ENCODE measurements around the gene C16orf82. TPM values are rescaled to one million over a fixed set of nuclear protein-coding genes. Genes with fewer than 3 reads are reported as not detected.
"Not testable (repeated sequence)": the region's sequence is repeated elsewhere in the genome, so short reads cannot be mapped to it uniquely, and the experiment has no call there.

C16orf82 gene
- not detected for polyA plus RNA-seq (ENCODE audit: insufficient read length)

DNA sequence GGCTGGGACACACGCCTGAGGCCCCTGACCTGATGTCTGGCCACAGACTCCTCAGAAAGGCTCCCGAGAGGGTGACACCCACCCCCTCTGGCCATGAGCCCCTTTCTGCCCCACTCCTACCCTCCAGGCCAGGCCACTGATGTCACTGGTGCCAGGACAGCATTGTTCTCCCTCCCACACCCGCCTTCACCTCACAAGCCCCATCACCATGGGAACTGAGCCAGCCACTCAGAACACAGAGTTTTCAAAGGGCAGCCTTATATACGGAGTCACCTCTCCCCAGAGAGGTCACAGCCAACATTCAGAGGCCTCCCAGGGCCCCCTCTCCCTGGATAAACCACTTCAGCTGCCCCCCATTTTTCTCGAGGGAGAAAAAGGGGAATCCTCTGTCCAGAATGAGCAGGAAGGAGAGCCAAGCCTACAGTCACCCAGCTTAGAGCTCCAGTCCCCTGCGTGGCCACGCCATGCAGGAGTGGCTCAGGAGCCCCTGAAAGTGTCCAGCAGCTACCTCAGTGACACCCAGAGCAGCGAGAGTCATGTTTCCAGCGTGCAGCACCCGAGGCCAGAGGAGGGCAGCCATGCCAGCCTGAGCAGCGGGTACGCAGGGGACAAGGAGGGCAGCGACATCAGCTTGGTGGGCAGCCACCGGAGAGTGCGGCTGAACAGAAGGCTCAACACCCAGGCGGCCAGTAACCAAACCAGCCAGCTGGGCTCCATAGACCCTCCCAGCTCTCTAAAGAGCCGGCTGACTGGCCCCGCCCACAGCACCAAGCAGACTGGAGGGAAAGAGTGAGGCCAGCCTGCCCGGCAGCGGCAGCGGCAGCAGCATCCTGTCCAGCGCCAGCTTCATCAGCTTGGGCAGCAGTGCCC, at the start of gene C16orf82:
C16orf82 (plus strand) TSS at position 260 of the 870 bp plus-strand sequence.
- DNase-seq: no peak

GRCh38 chr16:27020031-27020430, 46.7 kb upstream of the C16orf82 start:
- no peak for DNase-seq

DNA sequence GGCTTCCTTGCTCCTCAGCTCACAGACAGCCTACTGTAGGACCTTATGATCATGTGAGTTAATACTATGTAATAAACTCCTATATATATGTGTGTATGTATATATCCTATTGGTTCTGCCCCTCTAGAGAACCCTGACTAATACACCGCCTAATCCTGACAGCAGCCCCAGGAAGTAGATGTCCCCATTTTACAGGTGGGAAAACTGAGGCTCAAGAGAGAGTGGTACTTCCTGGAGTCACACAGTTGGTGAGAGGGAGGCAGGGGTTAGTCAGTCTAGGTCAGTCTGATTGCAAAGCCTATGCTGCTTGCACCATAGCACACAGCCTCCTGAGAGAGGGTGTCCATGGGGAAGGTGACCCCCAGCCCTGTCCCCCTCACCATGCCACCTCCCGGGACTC, 42.7 kb upstream of the C16orf82 start:
- DNase-seq: no peak

DNA sequence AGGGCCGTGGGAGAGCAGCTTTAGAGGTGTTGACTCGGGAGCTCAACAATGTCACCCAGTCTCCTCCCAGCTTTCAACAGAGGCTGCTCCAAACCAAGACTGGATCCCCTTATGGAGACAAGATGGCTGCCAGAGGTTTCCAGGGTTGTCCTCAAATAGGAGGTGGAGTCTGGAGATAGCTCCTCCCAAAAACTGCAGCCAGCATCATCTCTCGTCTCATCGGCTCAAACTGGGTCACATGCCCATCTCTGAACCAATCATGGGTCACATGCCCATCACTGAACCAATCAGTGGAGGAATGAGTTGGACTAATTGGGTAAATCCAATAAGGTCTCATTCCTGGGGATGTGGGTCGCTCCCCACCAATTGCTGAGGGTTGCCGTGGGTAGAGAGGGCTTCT, 41.1 kb upstream of the C16orf82 start:
- DNase-seq: no peak

DNA sequence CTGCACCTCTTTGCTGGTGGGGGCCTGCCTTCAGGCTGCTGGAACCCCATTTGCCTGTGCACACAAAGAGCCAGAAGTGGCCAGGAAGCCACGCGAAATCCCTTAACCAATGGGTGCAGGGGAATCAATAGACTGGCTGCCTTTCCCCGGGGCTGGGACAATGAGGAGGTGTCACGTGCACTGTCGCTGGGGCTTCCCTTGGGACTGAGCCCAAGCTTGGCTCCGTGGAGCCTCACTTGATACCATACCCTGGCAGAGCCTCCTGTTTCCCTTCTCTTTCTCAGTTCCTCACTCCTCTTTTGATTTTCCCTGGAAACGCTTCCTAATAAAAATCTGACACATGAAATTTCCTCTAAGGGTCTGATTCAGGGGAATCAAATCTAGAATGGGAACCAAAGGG, 38.8 kb upstream of the C16orf82 start:
- DNase-seq: no peak

DNA sequence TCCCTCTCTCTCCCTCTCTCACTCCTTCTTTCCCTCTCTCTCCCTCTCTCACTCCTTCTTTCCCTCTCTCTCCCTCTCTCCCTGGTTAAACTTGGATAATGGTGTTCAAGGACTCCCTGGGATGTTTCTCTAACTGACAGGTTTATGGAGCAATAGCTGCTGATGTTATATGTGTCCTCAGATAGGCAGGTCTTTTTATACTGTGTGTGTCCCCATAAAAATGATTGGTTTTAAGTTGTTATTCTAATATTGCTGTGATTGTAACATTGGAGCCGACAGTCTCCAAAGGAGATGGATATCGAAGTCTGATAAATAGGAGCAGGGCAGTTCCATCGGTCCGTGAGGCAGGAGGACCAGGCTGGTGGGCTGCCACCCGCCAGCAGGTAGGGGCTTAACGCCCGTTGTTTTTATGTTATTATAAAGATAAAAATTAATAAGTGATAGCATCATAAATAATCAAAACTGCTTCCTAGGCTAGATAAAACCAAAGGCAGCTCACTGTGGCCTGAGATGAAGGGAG, 38.1 kb upstream of the C16orf82 start:
- no peak for DNase-seq

DNA sequence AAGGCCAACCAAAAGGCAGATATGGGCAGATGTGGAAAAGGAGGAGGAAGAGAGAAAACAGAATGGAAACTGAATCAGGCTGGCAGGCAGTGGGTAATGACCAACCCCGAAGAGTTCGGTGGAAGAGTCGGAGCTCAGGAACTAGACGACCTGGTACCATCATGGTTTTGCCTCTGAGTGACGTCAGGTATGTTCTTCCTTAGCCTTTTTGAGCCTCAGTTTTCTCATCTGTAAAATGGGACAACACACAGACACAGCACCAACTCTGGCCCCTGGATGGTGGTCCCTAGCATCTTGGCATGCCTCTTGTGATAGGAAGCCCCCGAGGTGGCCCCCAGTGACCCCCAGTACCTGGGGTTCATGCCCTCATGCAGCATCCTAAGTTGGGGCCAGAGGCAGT, 37.2 kb upstream of the C16orf82 start:
- DNase-seq: no peak

- no peak for DNase-seq
These were observed 33.3 kb upstream of the C16orf82 start for GRCh38 chr16:27033281-27033979.

DNA sequence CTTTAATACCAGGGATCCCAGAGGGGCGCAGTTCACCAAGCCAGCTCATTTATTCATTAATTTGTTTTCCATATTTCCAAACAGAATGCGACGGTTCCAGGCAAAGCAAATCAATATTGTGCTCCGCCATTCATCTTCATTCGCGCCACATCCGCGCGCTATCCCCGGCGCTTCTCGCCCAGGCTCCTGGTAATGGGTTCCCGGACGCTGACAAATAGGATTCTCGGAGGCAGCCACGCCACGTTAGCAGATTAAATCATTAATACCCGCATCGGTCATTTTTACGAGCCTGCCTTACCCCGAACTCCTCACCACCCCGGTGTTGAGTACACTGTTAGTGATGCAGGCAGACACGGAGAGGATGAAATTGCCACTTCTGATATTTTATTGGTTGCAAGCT, 26.0 kb upstream of the C16orf82 start:
- DNase-seq: no peak

DNA sequence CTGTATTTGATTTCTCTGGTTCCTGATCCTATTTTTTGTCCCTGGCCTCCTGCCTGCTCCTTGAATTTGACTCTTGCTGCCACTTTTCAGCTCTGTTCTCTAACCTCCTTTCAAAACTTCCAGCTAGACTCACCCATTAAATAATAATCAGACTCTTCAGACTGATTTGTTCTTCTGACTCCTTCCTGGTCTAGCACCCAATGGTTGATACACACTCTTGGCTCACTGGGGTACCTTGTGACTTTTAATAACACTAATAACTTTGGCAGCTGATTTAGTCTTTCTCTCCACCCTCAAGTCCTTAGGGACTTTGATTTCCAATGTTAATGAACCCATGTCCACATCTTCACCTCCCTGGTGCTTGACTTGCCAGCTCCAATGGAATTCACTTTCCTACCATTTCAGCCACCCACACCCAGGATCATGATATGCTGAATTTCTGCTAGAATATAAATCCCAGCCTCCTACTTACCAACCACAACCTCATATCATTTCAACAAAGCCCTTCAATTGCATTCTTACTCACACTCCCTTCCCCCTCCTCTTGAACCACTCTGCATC, 19.7 kb upstream of the C16orf82 start:
- DNase-seq: no peak

DNA sequence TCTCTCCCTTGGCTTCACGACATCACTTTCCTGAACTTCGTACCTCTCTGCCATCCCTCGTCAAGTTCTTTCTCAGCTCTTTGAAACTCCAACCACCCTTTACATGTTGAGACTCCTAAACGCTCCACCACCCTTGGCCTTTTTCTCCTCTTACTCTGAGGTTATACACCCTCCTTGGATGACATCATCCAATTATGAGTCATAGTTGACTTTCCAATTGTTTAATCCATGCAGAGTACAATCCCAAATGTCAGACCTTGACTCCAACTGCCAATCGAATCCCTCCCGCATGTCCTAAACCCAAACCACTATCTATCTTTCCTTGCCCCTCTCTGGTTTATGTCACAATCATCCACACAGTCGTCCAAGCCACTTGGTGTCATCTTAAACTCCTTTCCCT, 18.4 kb upstream of the C16orf82 start:
- DNase-seq: no peak

DNA sequence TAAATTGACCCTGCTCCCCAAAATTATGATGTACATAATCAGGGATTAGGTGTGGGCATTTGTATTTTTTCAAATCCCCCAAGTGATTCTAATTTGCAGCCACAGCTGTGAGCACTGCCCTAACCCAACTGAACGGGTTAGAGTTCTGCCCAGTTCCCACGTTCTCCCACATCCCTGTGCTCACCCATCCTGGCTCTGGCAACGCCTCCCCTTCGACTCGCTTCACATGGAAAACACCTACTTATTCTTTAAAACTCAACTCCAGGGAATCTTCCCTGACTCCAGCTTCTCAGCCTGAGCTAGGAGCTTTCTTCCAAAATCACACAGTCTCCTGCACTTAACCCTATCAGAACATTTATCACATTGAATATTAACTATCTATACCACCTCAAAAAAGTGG, 17.6 kb upstream of the C16orf82 start:
- no peak for DNase-seq

- DNase-seq: no peak
These were observed 14.7 kb upstream of the C16orf82 start for GRCh38 chr16:27052007-27052406.

DNA sequence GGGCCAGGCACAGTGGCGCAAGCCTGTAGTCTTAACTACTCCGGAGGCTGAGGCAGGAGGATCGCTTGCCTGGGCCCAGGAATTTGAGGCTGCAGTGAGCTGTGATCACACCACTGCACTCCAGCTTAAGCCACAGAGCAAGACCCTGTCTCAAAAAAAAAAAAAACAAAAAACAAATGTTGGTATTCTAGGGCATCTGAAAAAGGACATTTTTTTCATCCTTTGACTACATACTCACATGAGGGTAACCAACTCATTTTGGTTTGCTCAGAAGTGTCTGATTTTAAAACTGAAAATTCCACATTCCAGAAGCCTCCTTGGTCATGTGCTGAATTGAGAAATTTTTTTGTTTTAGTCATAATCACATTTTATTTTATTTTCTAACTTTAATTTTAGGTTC, 12.7 kb upstream of the C16orf82 start:
- DNase-seq: no peak

DNA sequence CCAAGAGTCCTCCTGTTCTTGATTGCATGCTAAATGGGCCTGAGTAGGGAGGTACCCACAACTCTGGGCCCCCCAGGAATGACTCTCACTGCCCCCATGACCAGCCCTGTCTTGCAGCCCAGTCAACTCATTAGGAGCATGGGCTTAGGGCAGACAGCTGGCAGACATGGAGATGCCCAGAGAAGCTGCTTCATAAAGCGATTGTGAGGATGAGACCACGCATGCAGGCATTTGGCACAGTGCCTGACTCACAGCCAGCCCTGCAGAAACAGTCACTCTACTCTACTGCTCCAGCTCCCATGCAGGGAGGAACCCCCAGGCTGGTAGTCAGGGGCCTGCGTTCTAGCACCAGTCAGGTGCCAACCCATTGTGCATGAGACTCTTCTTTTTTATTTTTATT, 8.4 kb upstream of the C16orf82 start:
- no peak for DNase-seq

- no peak for DNase-seq
These were observed 4.0 kb downstream of the C16orf82 start for GRCh38 chr16:27070776-27071175.

DNA sequence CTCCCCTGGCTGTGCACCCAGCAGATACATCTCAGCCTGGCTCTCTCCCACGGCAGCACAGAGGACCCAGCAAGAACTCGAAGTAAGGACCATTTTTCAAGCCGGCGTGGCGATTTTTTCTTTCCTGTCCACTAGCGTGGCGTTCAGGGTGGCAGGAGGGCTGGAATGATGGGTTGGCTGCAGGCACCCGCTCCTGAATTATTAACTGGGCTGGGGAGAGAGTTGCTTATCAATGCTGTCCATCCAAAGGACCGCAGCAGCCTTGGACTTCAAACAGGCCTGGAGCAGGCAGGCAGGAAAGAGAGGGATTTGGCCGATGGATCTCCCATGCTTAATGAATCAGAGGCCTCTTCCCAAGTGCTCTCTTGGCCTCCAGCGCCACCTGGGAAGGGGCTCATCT, 7.0 kb downstream of the C16orf82 start:
- no peak for DNase-seq

DNA sequence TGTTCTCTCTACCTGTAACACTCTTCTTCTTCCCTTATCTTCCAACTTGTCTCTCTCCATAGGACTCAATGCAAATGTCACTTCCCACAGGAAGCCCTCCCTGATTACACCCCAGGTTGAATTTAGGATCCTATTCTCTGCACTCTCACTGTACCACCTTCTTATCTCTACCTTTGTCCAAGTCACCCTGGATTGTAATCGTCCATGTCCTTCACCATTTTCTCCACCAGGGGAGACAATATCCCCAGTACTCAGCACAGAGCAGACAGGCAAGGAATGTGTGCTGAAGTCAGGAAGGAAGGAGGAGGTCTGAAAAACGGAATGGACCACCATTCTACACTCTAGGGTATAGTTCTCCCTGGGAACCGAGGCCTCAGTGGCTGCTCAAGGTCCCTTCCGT, 14.2 kb downstream of the C16orf82 start:
- no peak for DNase-seq

GRCh38 chr16:27083861-27084261, 17.1 kb downstream of the C16orf82 start:
- DNase-seq: no peak

- DNase-seq: no peak
These were observed 17.7 kb downstream of the C16orf82 start for GRCh38 chr16:27084307-27085028.

DNA sequence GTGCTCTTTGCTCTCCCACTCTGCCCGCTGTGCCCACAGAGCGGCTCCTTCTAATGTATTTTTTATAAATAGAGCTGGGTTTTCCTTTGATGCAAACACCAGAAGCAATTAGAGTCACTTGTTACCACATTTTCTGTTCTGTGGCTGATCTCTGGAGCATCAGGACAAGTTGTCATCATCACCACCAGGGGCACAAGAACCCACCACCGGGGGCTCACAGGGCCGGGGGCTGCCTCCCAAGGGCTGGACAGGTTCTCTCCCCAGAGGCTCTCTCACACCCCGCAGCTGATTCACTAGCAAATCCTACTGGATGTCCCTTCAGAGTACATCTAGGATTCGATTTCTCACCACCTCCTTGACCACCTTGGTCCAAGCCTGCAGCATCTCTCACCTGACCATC, 18.5 kb downstream of the C16orf82 start:
- no peak for DNase-seq

GRCh38 chr16:27086031-27086430, 19.3 kb downstream of the C16orf82 start:
- not testable (repeated sequence) for DNase-seq

DNA sequence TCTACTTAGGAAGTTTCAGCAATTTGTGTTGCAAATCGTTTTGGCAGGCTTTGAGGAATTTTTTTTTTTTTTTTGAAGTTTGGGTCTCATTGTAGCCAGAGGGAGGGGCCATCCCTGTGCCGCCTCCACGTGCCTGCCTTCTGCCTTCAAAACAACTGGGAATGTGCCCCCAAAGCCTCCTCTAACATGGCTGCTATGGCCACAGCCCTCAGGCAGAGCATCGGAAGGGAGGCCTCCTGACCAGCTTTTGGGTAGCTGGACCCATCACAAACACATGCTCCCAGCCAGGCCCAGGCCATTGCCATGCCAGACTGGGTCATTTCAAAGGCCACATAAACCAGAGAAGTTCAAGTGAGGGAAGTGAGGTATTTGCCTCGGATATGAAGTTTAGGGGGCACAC, 21.5 kb downstream of the C16orf82 start:
- DNase-seq: no peak

Measured in hindlimb muscle (tissue), 1 donor.